IMR-90 (cell line): Measurements from ENCODE around the gene CRACR2B. TPM values are rescaled to one million over a fixed set of nuclear protein-coding genes. Genes with fewer than 3 reads are reported as not detected.
A peak's percentile ranks its signal among the peaks of the same experiment; 100 is the strongest.

ENCODE experiments used
- ATAC-seq: fragments of 200-7000 bp; cut with Tn5 transposase; 2 replicates; pipeline ENCODE4 v1.9.1; 2020; ENCODE audit warnings: low read depth, mild to moderate bottlenecking, moderate library complexity
- BruUV-seq: library from RNA; stranded (reverse); fragments of 400-500 nt; replicated peaks from 2 replicates; lab custom pipeline; 2021; lab: Mats Ljungman, UMichigan
- CTCF ChIA-PET: fragments of 300-600 bp; formaldehyde crosslinking; extraction: SDS; loops from one replicate; lab custom pipeline; 2021; ENCODE audit warnings: antibody characterized with exemption; lab: Yijun Ruan, JAX
- POLR2A ChIA-PET: fragments of 300-600 bp; sonication (Branson Sonifier 250); formaldehyde crosslinking; loops from one replicate; lab custom pipeline; 2022; ENCODE audit warnings: antibody characterized with exemption; ENCODE audit not compliant: unreplicated experiment; lab: Charles Lee
- DNase-seq: peaks from one replicate; pipeline ENCODE4 v3.0.0; 2013
- H2AFZ ChIP-seq: replicated peaks from 2 replicates; pipeline ENCODE3; 2013; ENCODE audit warnings: low read length, mild to moderate bottlenecking; ENCODE audit not compliant: poor library complexity
- H2AK5ac ChIP-seq: 2 replicates; pipeline ENCODE4 v1.6.1; 2013; ENCODE audit warnings: low read depth, low read length, inconsistent platforms
- H2AK9ac ChIP-seq: replicated peaks from 2 replicates; pipeline ENCODE3; 2013; ENCODE audit warnings: mild to moderate bottlenecking, low read depth, low read length, moderate library complexity; ENCODE audit not compliant: poor library complexity
- H2BK120ac ChIP-seq: 2 replicates; pipeline ENCODE4 v1.6.1; 2013; ENCODE audit warnings: low read depth, low read length, inconsistent platforms
- H2BK15ac ChIP-seq: 3 replicates; pipeline ENCODE4 v1.6.1; 2013; ENCODE audit warnings: low read depth, low read length, inconsistent platforms
- H2BK20ac ChIP-seq: 2 replicates; pipeline ENCODE4 v1.6.1; 2013; ENCODE audit warnings: low read depth, mild to moderate bottlenecking, inconsistent platforms, low read length, moderate library complexity
- H2BK5ac ChIP-seq: 2 replicates; pipeline ENCODE4 v1.6.1; 2013; ENCODE audit warnings: mild to moderate bottlenecking, low read depth, low read length, inconsistent platforms; ENCODE audit not compliant: poor library complexity, severe bottlenecking
- H3K14ac ChIP-seq: replicated peaks from 2 replicates; pipeline ENCODE4 v1.6.1; 2013; ENCODE audit warnings: low read depth, low read length, inconsistent platforms
- H3K18ac ChIP-seq: 2 replicates; pipeline ENCODE4 v1.6.1; 2013; ENCODE audit warnings: low read depth, low read length, control low read depth
- H3K23ac ChIP-seq: 2 replicates; pipeline ENCODE4 v1.6.1; 2013; ENCODE audit warnings: low read depth, low read length, inconsistent platforms
- H3K27ac ChIP-seq: 2 replicates; pipeline ENCODE4 v1.5.1; 2013; ENCODE audit warnings: mild to moderate bottlenecking, control low read depth, low read length; ENCODE audit not compliant: insufficient read depth
- H3K27me3 ChIP-seq: 2 replicates; pipeline ENCODE4 v1.6.1; 2013; ENCODE audit warnings: low read length; ENCODE audit not compliant: control insufficient read depth, insufficient read depth
- H3K36me3 ChIP-seq: 2 replicates; pipeline ENCODE4 v1.6.1; 2013; ENCODE audit warnings: low read length, mixed read lengths; ENCODE audit not compliant: control insufficient read depth, insufficient read depth
- H3K4ac ChIP-seq: 2 replicates; pipeline ENCODE4 v1.6.1; 2013; ENCODE audit warnings: low read depth, low read length, inconsistent platforms
- H3K4me1 ChIP-seq: 2 replicates; pipeline ENCODE4 v1.6.1; 2013; ENCODE audit warnings: low read length, mixed read lengths; ENCODE audit not compliant: control insufficient read depth, insufficient read depth
- H3K4me2 ChIP-seq: 2 replicates; pipeline ENCODE4 v1.6.1; 2013; ENCODE audit warnings: low read depth, mild to moderate bottlenecking, control low read depth, low read length, moderate library complexity
- H3K4me3 ChIP-seq: 2 replicates; pipeline ENCODE4 v1.5.1; 2013; ENCODE audit warnings: low read depth, mild to moderate bottlenecking, control low read depth, low read length, moderate library complexity; ENCODE audit not compliant: insufficient read depth
- H3K56ac ChIP-seq: 2 replicates; pipeline ENCODE4 v1.6.1; 2013; ENCODE audit warnings: low read length, inconsistent platforms; ENCODE audit not compliant: insufficient read depth; ENCODE audit errors: extremely low read depth
- H3K79me1 ChIP-seq, 2 experiments: 2 replicates each; pipeline ENCODE4 v1.6.1; 2013; ENCODE audit warnings: low read length in 2 of 2, inconsistent platforms in 1 of 2, low read depth in 1 of 2
- H3K9ac ChIP-seq: 2 replicates; pipeline ENCODE4 v1.6.1; 2013; ENCODE audit warnings: low read depth, low read length, control low read depth
- H3K9me1 ChIP-seq: 2 replicates; pipeline ENCODE4 v1.6.1; 2013; ENCODE audit warnings: low read length, inconsistent platforms; ENCODE audit not compliant: insufficient read depth
- H3K9me3 ChIP-seq: 2 replicates; pipeline ENCODE4 v1.6.1; 2013; ENCODE audit warnings: low read length; ENCODE audit not compliant: control insufficient read depth, insufficient read depth
- H4K20me1 ChIP-seq: 2 replicates; pipeline ENCODE4 v1.6.1; 2013; ENCODE audit warnings: low read length, inconsistent platforms; ENCODE audit not compliant: insufficient read depth
- H4K5ac ChIP-seq: 2 replicates; pipeline ENCODE4 v1.6.1; 2013; ENCODE audit warnings: mild to moderate bottlenecking, low read depth, low read length, control low read depth
- H4K8ac ChIP-seq, 2 experiments: 2 replicates each; pipeline ENCODE4 v1.6.1; 2013; ENCODE audit warnings: low read depth in 2 of 2, low read length in 2 of 2, control low read depth in 1 of 2, inconsistent platforms in 1 of 2
- H4K91ac ChIP-seq: 2 replicates; pipeline ENCODE4 v1.6.1; 2013; ENCODE audit warnings: low read depth, low read length, inconsistent platforms; ENCODE audit not compliant: insufficient read depth
- BHLHE40 ChIP-seq: fragments of 150-350 bp; IDR thresholded peaks from 2 replicates; pipeline ENCODE4 v1.6.1; 2016; ENCODE audit warnings: mild to moderate bottlenecking, low read depth, low read length
- CEBPB ChIP-seq: IDR thresholded peaks from 2 replicates; pipeline ENCODE4 v1.6.1; 2012; ENCODE audit warnings: low read depth, low read length, improper control_type of control experiment
- CHD1 ChIP-seq: IDR thresholded peaks from 2 replicates; pipeline ENCODE4 v1.6.1; 2012; ENCODE audit warnings: low read depth, low read length, improper control_type of control experiment
- CTCF ChIP-seq: conservative IDR thresholded peaks from 2 replicates; pipeline ENCODE4 v1.5.1; 2012; ENCODE audit warnings: mild to moderate bottlenecking, low read depth, low read length, improper control_type of control experiment
- FOS ChIP-seq: fragments of 150-350 bp; IDR thresholded peaks from 2 replicates; pipeline ENCODE4 v1.6.1; 2016; ENCODE audit warnings: low read depth, low read length
- MAFK ChIP-seq: IDR thresholded peaks from 2 replicates; pipeline ENCODE4 v1.6.1; 2012; ENCODE audit warnings: low read depth, low read length, improper control_type of control experiment
- MAZ ChIP-seq: IDR thresholded peaks from 2 replicates; pipeline ENCODE4 v1.6.1; 2012; ENCODE audit warnings: low read depth, mild to moderate bottlenecking, low read length, improper control_type of control experiment, moderate library complexity, borderline replicate concordance
- MXI1 ChIP-seq: IDR thresholded peaks from 2 replicates; pipeline ENCODE4 v1.6.1; 2012; ENCODE audit warnings: low read depth, mild to moderate bottlenecking, low read length, moderate library complexity, borderline replicate concordance
- NFE2L2 ChIP-seq: fragments of 150-350 bp; IDR thresholded peaks from 2 replicates; pipeline ENCODE4 v1.6.1; 2016; ENCODE audit warnings: low read depth, mild to moderate bottlenecking, low read length
- RAD21 ChIP-seq: IDR thresholded peaks from 2 replicates; pipeline ENCODE4 v1.6.1; 2012; ENCODE audit warnings: low read length, improper control_type of control experiment
- SMC3 ChIP-seq: fragments of 150-350 bp; IDR thresholded peaks from 2 replicates; pipeline ENCODE4 v1.6.1; 2016; ENCODE audit warnings: low read depth, mild to moderate bottlenecking, antibody characterized with exemption, low read length, moderate library complexity
- WGBS, 2 experiments: methylation state at CpG; one replicate each; pipeline versions ENCODE4 v1.1.5 to v1.1.7; 2013; ENCODE audit warnings: missing lambda C conversion rate in 2 of 2; ENCODE audit not compliant: insufficient read length in 1 of 2; ENCODE audit errors: extremely low coverage in 2 of 2; 5-methylcytosine and 5-hydroxymethylcytosine counted together
- dilution Hi-C: fragments of 300-500 bp; cut with HindIII; formaldehyde crosslinking; loops from one replicate; pipeline ENCODE4 v1.14.3; 2018; ENCODE audit warnings: low sequenced_read_pairs; ENCODE audit not compliant: unreplicated experiment
- in situ Hi-C: fragments of 300-500 bp; cut with MboI; formaldehyde crosslinking; loops from 3 replicates; pipeline ENCODE4 v1.14.3; 2019; ENCODE audit warnings: low sequenced_read_pairs, inconsistent platforms, mixed read lengths
- intact Hi-C: fragments of 100-400 bp; cut with micrococcal nuclease; formaldehyde crosslinking; loops from 2 replicates; pipeline ENCODE4 v1.10.0; 2022
- polyA plus RNA-seq, 3 experiments: library from polyadenylated mRNA; depleted of rRNA; stranded (reverse); fragments of >200 nt; gene quantifications; 2 replicates each; pipeline ENCODE4 v1.2.3, GENCODE V29; 2012; ENCODE audit warnings: low replicate concordance in 1 of 3
- total RNA-seq: library from RNA; depleted of rRNA; stranded (reverse); fragments of >200 nt; gene quantifications from 2 replicates; pipeline ENCODE4 v1.2.3, GENCODE V29; 2012

The CRACR2B gene
- total and polyA plus RNA-seq, 2 of the 4 experiments (the other 2 are of a cell fraction), result 0.54 to 2.5 TPM

GRCh38 chr11:870127-870413, 42.4 kb downstream of the CRACR2B start:
- Histone ChIP-seq H3K36me3 (peaks cover 22% of the 10 kb centered on the region; the same call in 1 of the 2 replicates), H2BK120ac (no peak overlapping the region), H3K9me3 (no peaks in the 10 kb centered on the region), H4K20me1 (peaks cover 26% of the 10 kb centered on the region), H3K4me2 (no peak overlapping the region), H2AK5ac (no peak overlapping the region), H3K9me1 (peaks cover 3% of the 10 kb centered on the region; the same call in 1 of the 2 replicates), H2AFZ (no peak overlapping the region), H4K5ac (no peak overlapping the region), H3K9ac (no peak overlapping the region), H4K8ac (no peak overlapping the region), H3K4ac (no peak overlapping the region), H3K23ac (no peak overlapping the region), H3K27ac (no peak overlapping the region), H3K27me3 (no peaks in the 10 kb centered on the region), H3K14ac (no peak overlapping the region), H2BK20ac (no peak overlapping the region), H2AK9ac (no peak overlapping the region), H3K79me1 (peaks cover 3 to 6% of the 10 kb centered on the region in 2 experiments; a peak in 1 of 4 replicates), H2BK15ac (no peak overlapping the region), H3K56ac (no peak overlapping the region), H3K4me1 (no peaks in the 10 kb centered on the region; the same call in 1 of the 2 replicates), H4K91ac (no peak overlapping the region), H3K18ac (no peak overlapping the region), H2BK5ac (no peak overlapping the region), H3K4me3 (no peak overlapping the region)
- WGBS, 2 experiments, result 67% methylated on average over 4 of the region's 8 CpGs; no CpG with 5 or more reads in 1 of the 2 experiments
- dilution Hi-C loops (no loop called here), in situ Hi-C loops (no loop called here), intact Hi-C loops (no loop called here)
- CTCF ChIA-PET, result no interaction called here
- POLR2A ChIA-PET, result interaction anchor here (0.5 kb wide), 1 partner anchor 51 kb away, joined by 4 read pairs; no protein-coding TSS in a partner anchor
- no TSS peak for BruUV-seq
- ATAC-seq, result no peak
- TF ChIP-seq NFE2L2 (no peak), MAFK (no peak), BHLHE40 (no peak), CHD1 (no peak), SMC3 (0 out of 2 replicates have a peak, but pooled peaks have one; percentile 13), CEBPB (no peak), CTCF (0 out of 2 replicates have a peak, but pooled peaks have one; percentile 11), RAD21 (no peak), MAZ (no peak), MXI1 (no peak), FOS (no peak)
- DNase-seq, result no peak
